GM19240 (cell line): Measurements from ENCODE around the gene CTRB1.
"Not testable (repeated sequence)": the region's sequence is repeated elsewhere in the genome, so short reads cannot be mapped to it uniquely, and the experiment has no call there.

Experiments used
- DNase-seq: peaks from one replicate; pipeline ENCODE4 v3.0.0; 2011; ENCODE audit warnings: low spot score; ENCODE audit not compliant: insufficient read length

The CTRB1 gene

GRCh38 chr16:75239542-75240122 lies 20.8 kb downstream of the CTRB1 start:
- DNase-seq, result no peak

- not testable (repeated sequence) for DNase-seq
These were observed 21.8 kb downstream of the CTRB1 start for GRCh38 chr16:75240633-75241032.

- no peak for DNase-seq
These were observed 22.6 kb downstream of the CTRB1 start for GRCh38 chr16:75241412-75241811.

GRCh38 chr16:75241955-75242354 lies 23.2 kb downstream of the CTRB1 start:
- DNase-seq, result no peak

GRCh38 chr16:75242436-75243078 lies 23.8 kb downstream of the CTRB1 start:
- not testable (repeated sequence) for DNase-seq

GRCh38 chr16:75243667-75244224 lies 25.0 kb downstream of the CTRB1 start:
- DNase-seq, result no peak

GRCh38 chr16:75244225-75244809 lies 25.5 kb downstream of the CTRB1 start:
- no peak for DNase-seq

GRCh38 chr16:75244844-75245758 lies 26.3 kb downstream of the CTRB1 start:
- DNase-seq, result no peak

- no peak for DNase-seq
These were observed 27.9 kb downstream of the CTRB1 start for GRCh38 chr16:75246504-75247205.

GRCh38 chr16:75247249-75247648 lies 28.5 kb downstream of the CTRB1 start:
- DNase-seq, result no peak

GRCh38 chr16:75248142-75248535 lies 29.4 kb downstream of the CTRB1 start:
- DNase-seq, result no peak

GRCh38 chr16:75248536-75249380 lies 30.0 kb downstream of the CTRB1 start:
- no peak for DNase-seq

GRCh38 chr16:75249441-75249840 lies 30.7 kb downstream of the CTRB1 start:
- no peak for DNase-seq

GRCh38 chr16:75250089-75250808 lies 31.5 kb downstream of the CTRB1 start:
- no peak for DNase-seq

- no peak for DNase-seq
These were observed 32.1 kb downstream of the CTRB1 start for GRCh38 chr16:75250809-75251279.

GRCh38 chr16:75251280-75252048 lies 32.7 kb downstream of the CTRB1 start, which contains the start of gene BCAR1:
Gene BCAR1 (minus strand): TSS chr16:75251624. CDS start chr16:75251482, 142 bp downstream.
- DNase-seq, result no peak

- DNase-seq, result no peak
These were observed 33.5 kb downstream of the CTRB1 start for GRCh38 chr16:75252049-75252864.
